ENCODE results near the gene ADAMTSL2.

The ADAMTSL2 gene

GRCh38 chr9:133535306-133535877, 888 bp downstream of the ADAMTSL2 start:
- DNase-seq (ENCODE audit: low read depth): no peak

GRCh38 chr9:133536080-133536479, 1.6 kb downstream of the ADAMTSL2 start:
- DNase-seq (ENCODE audit: low read depth): no peak

GRCh38 chr9:133536536-133536935, 2.0 kb downstream of the ADAMTSL2 start:
- no peak for DNase-seq (ENCODE audit: low read depth)

- no peak for DNase-seq (ENCODE audit: low read depth)
Observed at GRCh38 chr9:133537257-133537656, 2.8 kb downstream of the ADAMTSL2 start.

GRCh38 chr9:133538176-133538575, 3.7 kb downstream of the ADAMTSL2 start:
- no peak for DNase-seq (ENCODE audit: low read depth)

GRCh38 chr9:133538851-133539833, 4.6 kb downstream of the ADAMTSL2 start:
- DNase-seq (ENCODE audit: low read depth): no peak

GRCh38 chr9:133539991-133540697, 5.6 kb downstream of the ADAMTSL2 start:
- no peak for DNase-seq (ENCODE audit: low read depth)

- no peak for DNase-seq (ENCODE audit: low read depth)
Observed at GRCh38 chr9:133540698-133541025, 6.2 kb downstream of the ADAMTSL2 start.

GRCh38 chr9:133542002-133542401, 7.5 kb downstream of the ADAMTSL2 start:
- DNase-seq (ENCODE audit: low read depth): no peak

GRCh38 chr9:133543772-133544467, 9.4 kb downstream of the ADAMTSL2 start:
- DNase-seq (ENCODE audit: low read depth): no peak

- no peak for DNase-seq (ENCODE audit: low read depth)
Observed at GRCh38 chr9:133545494-133546286, 11.2 kb downstream of the ADAMTSL2 start.

GRCh38 chr9:133546287-133546680, 11.8 kb downstream of the ADAMTSL2 start:
- DNase-seq (ENCODE audit: low read depth): no peak

GRCh38 chr9:133547116-133547515, 12.6 kb downstream of the ADAMTSL2 start:
- DNase-seq (ENCODE audit: low read depth): no peak

GRCh38 chr9:133551446-133551845, 16.9 kb downstream of the ADAMTSL2 start:
- no peak for DNase-seq (ENCODE audit: low read depth)

GRCh38 chr9:133552236-133552635, 17.7 kb downstream of the ADAMTSL2 start:
- DNase-seq (ENCODE audit: low read depth): no peak

- DNase-seq (ENCODE audit: low read depth): no peak
Observed at GRCh38 chr9:133553123-133553522, 18.6 kb downstream of the ADAMTSL2 start.

GRCh38 chr9:133553973-133554713, 19.6 kb downstream of the ADAMTSL2 start:
- no peak for DNase-seq (ENCODE audit: low read depth)

GRCh38 chr9:133554729-133555128, 20.2 kb downstream of the ADAMTSL2 start:
- no peak for DNase-seq (ENCODE audit: low read depth)

GRCh38 chr9:133556354-133556753, 21.9 kb downstream of the ADAMTSL2 start:
- DNase-seq (ENCODE audit: low read depth): no peak

- DNase-seq (ENCODE audit: low read depth): no peak
Observed at GRCh38 chr9:133557581-133557980, 23.1 kb downstream of the ADAMTSL2 start.
